ENCODE data around the gene MBOAT7.
"Not testable (repeated sequence)": the region's sequence is repeated elsewhere in the genome, so short reads cannot be mapped to it uniquely, and the experiment has no call there.

The MBOAT7 gene

DNA sequence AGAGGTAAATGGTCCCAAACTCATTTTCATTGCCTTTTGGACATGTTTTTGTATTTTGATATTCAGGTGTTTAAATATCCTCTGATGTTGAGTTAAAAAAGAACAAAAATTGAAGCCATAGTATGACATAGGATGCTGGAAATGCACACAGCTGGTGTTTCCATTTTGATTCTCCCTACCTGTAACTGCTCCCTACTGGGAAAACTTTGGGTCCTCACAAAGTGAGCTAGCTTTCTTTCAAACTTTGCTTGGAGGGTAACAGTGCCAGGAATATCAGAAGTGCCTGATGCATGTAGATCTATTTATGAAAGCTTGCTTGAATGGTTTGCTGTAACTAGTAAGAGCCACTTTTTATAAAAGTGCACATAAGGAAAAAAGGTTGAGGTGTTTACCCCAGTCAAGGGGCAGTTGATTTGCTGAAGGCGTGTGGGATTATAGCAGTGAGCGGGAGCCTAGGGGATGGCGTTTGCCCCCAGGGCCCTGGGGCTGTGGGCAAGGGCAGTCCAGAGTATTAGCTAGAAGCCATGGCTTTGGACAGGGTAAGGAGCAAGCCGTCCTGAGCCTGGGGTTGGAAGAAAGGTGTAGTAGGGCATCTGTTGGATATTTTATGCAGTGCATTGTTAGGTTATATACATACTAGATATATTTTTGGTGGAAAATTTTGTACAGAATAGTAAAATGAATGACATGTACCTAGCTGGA is 15.5 kb upstream of the MBOAT7 start:
- no peak overlapping the region for H3K4me3 ChIP-seq (ENCODE audit: low read length)
- TF ChIP-seq, protein P1, sequence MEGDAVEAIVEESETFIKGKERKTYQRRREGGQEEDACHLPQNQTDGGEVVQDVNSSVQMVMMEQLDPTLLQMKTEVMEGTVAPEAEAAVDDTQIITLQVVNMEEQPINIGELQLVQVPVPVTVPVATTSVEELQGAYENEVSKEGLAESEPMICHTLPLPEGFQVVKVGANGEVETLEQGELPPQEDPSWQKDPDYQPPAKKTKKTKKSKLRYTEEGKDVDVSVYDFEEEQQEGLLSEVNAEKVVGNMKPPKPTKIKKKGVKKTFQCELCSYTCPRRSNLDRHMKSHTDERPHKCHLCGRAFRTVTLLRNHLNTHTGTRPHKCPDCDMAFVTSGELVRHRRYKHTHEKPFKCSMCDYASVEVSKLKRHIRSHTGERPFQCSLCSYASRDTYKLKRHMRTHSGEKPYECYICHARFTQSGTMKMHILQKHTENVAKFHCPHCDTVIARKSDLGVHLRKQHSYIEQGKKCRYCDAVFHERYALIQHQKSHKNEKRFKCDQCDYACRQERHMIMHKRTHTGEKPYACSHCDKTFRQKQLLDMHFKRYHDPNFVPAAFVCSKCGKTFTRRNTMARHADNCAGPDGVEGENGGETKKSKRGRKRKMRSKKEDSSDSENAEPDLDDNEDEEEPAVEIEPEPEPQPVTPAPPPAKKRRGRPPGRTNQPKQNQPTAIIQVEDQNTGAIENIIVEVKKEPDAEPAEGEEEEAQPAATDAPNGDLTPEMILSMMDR (conservative IDR thresholded peaks at IDR 0.05; ENCODE audit: low read depth, low read length): no peak
- no peak for DNase-seq (ENCODE audit: low read depth)

GRCh38 chr19:54203151-54203611 is 13.8 kb upstream of the MBOAT7 start:
- no peak for DNase-seq (ENCODE audit: low read depth)
- peak overlapping the region; percentile 94 for H3K4me3 ChIP-seq (ENCODE audit: low read length)
- TF ChIP-seq, protein P1 (conservative IDR thresholded peaks at IDR 0.05; ENCODE audit: low read depth, low read length): no peak

- TF ChIP-seq, protein P1 (conservative IDR thresholded peaks at IDR 0.05; ENCODE audit: low read depth, low read length): no peak
- peak overlapping the region; percentile 94 for H3K4me3 ChIP-seq (ENCODE audit: low read length)
- no peak for DNase-seq (ENCODE audit: low read depth)
Measured at GRCh38 chr19:54201980-54202379, 12.6 kb upstream of the MBOAT7 start.

GRCh38 chr19:54201172-54201701 is 11.9 kb upstream of the MBOAT7 start:
- no peak for DNase-seq (ENCODE audit: low read depth)
- TF ChIP-seq, protein P1 (conservative IDR thresholded peaks at IDR 0.05; ENCODE audit: low read depth, low read length): no peak
- peak overlapping the region; percentile 94 for H3K4me3 ChIP-seq (ENCODE audit: low read length)

GRCh38 chr19:54199401-54199800 is 10.0 kb upstream of the MBOAT7 start:
- H3K4me3 ChIP-seq (ENCODE audit: low read length): no peak overlapping the region
- TF ChIP-seq, protein P1 (conservative IDR thresholded peaks at IDR 0.05; ENCODE audit: low read depth, low read length): no peak
- DNase-seq (ENCODE audit: low read depth): no peak

DNA sequence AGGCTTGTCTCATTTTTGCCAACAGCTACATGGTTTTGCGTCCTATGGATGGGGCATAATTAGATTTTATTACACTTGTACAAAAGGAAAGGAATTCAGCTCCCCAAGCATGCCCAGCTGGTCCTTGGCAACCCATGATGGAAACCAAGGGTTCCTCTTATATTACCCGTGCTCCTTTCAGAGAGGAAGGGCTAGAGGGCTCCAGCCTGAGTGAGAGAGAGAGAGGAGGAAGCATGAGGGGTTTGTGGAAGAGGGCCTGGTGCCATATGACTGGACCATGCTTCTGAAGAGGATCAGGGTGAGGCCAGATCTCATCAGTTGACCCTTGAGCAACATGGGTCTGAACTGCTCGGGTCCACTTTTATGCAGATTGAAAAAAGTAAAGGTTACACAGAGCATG is 7.7 kb upstream of the MBOAT7 start:
- H3K4me3 ChIP-seq (ENCODE audit: low read length): no peak overlapping the region
- TF ChIP-seq, protein P1 (conservative IDR thresholded peaks at IDR 0.05; ENCODE audit: low read depth, low read length): no peak
- no peak for DNase-seq (ENCODE audit: low read depth)

GRCh38 chr19:54196536-54196935 is 7.2 kb upstream of the MBOAT7 start:
- DNase-seq (ENCODE audit: low read depth): no peak
- TF ChIP-seq, protein P1 (conservative IDR thresholded peaks at IDR 0.05; ENCODE audit: low read depth, low read length): no peak
- H3K4me3 ChIP-seq (ENCODE audit: low read length): no peak overlapping the region

- not testable (repeated sequence) for H3K4me3 ChIP-seq (ENCODE audit: low read length)
Measured at GRCh38 chr19:54194463-54194862, 5.1 kb upstream of the MBOAT7 start.

More at GRCh38 chr19:54194463-54194862, 5.1 kb upstream of the MBOAT7 start:
- DNase-seq (ENCODE audit: low read depth): not testable (repeated sequence)
